ENCODE data around the gene LTF. TPM values are rescaled to one million over a fixed set of nuclear protein-coding genes. Genes with fewer than 3 reads are reported as not detected.
"Not testable (repeated sequence)": the region's sequence is repeated elsewhere in the genome, so short reads cannot be mapped to it uniquely, and the experiment has no call there.

The LTF gene
- total RNA-seq, 1 experiment from 2014 or later: not detected

DNA sequence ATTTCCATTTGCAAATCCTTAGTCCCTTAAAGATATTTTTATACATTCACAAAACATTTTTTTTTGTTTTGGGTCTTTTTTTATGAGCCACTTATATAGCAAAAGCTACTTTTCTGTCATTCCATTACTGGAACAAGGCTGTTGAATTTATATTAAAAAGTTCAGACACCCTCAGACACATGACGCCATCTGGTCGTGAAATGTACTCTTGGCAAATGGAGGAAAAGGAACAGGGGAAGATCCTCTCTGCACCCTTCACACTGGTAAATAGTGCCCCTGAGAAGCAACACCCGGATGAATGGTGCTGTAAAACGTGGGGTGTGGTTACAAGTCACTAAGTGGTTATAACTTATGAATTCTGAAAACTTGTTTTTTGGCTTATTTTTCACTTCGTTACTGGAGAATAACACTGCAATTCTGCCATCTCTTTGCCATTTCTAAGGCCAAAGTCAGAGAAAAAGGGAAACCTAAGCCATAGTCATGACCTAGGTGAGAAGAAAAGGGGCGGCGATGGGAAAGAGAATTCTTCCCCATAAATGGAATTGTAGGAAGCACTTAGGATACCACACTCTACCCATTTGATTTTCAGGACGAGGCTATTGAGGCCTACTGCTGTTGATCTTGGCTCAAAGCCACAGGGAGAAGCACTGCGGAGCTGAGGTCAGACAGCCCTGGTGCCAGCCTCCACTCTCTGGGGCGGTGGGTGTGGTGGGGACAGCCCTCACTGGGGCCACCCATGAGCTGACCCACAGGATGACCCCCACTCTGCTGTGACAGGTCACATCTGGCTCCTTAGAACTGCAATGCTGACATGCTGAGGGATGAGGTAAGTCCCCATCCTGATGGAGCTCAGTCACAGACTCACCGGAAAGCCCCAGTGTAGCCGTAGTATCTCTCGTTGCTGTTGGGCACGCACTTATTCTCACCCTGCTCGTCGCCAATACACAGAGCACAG is 21.9 kb downstream of the LTF start:
- no peak for DNase-seq (ENCODE audit: low spot score)

GRCh38 chr3:46440531-46441294 is 24.0 kb downstream of the LTF start:
- DNase-seq (ENCODE audit: low spot score): no peak

DNA sequence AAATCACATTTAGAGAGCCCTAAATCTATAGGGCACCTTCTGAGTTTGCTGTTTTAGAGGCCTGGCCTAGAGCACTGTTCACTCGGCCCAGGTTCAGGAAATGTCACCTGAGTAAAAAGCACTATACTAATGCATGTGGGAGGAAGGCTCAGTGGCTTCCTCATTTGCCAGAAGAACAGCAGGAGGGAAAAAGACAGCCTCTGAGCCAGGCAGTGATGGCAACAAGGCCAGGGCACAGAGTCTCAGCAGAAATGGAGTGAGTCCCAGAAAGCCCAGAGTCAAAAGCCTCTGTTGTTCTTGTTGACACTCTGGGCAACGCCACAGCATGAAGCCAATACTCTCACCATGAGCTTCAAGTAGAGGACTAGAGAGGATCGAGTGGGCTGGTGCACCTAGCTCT is 25.9 kb downstream of the LTF start:
- DNase-seq (ENCODE audit: low spot score): no peak

GRCh38 chr3:46435081-46435726 is 29.5 kb downstream of the LTF start:
- DNase-seq (ENCODE audit: low spot score): no peak

DNA sequence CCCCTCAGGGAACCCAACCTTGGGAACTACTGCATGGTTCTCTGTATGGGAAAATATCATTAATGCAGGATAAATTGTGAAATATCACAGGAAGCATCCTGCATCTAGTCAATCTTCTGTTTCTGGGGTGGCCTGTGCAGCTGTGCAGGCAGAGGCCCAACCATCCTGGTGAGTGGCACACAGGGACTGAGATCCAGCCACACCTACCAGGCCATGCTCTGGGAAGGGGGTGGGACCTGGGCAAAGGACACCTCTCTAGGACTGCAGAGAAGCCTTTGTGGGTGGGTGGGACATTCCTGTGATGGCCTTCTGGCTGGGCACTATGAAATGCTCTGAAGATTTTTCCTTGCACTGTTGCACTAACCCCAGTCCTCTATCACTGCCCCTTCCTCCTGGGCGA is 30.9 kb downstream of the LTF start:
- no peak for DNase-seq (ENCODE audit: low spot score)

GRCh38 chr3:46433118-46433517 is 31.6 kb downstream of the LTF start:
- not testable (repeated sequence) for DNase-seq (ENCODE audit: low spot score)

DNA sequence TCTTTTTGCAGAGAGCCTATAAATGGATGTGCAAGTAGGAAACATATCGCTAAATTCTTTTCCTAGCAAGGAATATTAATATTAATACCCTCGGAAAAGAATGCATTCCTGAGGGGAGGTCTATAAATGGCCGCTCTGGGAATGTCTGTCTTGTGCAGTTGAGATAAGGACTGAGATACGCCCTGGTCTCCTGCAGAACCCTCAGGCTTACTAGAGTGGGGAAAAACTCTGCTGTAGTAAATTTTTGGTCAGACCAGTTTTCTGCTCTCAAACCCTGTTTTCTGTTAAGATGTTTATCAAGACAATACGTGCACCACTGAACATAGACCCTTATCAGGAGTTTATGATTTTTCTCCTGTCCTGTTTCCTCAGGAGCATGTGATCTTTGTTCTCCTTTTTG is 32.8 kb downstream of the LTF start:
- DNase-seq (ENCODE audit: low spot score): not testable (repeated sequence)

DNA sequence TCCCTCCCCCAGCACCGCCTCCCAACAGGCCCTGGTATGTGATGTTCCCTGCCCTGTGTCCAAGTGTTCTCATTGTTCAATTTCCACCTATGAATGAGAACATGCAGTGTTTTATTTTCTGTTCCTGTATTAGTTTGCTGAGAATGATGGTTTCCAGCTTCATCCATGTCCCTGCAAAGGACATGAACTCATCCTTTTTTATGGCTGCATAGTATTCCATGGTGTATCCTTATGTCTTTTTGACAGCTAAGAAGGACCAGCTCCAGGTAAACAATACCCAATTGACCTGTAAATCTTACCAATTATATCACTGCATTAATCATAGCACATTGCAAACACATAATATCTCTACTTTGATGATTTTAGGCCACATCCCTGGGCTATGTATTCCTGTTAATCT is 33.8 kb downstream of the LTF start:
- DNase-seq (ENCODE audit: low spot score): not testable (repeated sequence)

DNA sequence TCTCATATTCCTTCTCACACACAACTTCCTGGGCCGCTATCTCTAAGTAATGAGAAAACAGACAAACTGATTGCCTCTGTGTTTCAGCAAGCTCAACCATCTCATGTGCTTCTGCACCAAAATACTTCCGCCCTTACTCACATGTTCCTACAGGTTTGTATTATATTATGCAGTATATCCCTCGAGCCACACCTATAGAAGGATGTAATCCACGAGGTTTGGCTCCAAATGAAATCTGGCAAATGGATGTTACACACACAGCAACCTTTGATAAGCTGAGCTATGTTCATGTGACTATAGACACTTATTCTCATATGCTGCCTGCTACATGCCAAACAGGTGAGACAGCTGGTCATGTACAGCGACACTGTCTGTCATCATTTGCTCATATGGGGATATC is 35.0 kb downstream of the LTF start:
- DNase-seq (ENCODE audit: low spot score): no peak

DNA sequence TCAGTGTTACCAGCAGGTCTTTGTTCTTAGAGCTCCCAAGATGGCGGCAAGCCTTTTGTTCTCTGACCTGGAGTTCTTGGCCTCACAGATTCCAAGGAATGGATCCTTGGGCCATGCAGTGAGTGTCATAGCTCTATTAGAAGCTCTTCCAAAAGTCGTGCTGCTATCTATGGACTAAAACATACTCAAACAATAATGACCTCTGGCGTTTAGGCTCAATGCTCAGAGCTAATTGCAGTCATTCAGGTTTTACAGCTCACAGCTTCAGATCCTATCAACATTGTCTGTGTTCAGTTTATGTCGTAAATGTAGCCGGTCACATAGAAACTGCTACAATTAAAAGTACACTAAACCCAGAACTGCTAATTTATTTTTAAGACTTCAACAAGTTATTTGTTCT is 35.5 kb downstream of the LTF start:
- DNase-seq (ENCODE audit: low spot score): no peak

GRCh38 chr3:46427916-46428833 is 36.5 kb downstream of the LTF start:
- DNase-seq (ENCODE audit: low spot score): no peak

- DNase-seq (ENCODE audit: low spot score): not testable (repeated sequence)
Observed at GRCh38 chr3:46427404-46427803, 37.3 kb downstream of the LTF start.

- DNase-seq (ENCODE audit: low spot score): peak; percentile 17
Observed at GRCh38 chr3:46426476-46426875, 38.2 kb downstream of the LTF start.

GRCh38 chr3:46423588-46423987 is 41.1 kb downstream of the LTF start:
- peak; percentile 62 for DNase-seq (ENCODE audit: low spot score)

GRCh38 chr3:46422617-46423016 is 42.1 kb downstream of the LTF start:
- DNase-seq (ENCODE audit: low spot score): peak; percentile 77

GRCh38 chr3:46420931-46421330 is 43.8 kb downstream of the LTF start:
- DNase-seq (ENCODE audit: low spot score): no peak

DNA sequence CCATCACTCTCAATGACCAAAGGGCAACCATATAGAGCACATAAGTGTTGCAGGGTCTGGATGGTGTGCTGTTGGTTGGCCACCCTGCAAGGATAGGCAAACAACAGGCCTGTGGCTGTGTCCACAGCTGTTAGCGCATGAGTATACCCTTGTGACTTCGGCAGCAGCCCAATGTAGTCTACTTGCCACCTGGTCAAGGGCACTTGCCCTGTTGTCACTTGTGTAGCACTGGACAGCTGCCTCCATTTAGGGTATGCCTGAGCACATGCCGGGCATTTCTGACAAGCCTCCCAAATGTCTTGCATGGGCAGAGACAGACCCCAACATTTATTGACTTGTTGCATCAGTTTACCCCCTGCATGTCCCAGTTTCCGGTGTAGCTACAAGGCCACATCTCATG is 44.9 kb downstream of the LTF start:
- DNase-seq (ENCODE audit: low spot score): no peak

- no peak for DNase-seq (ENCODE audit: low spot score)
Observed at GRCh38 chr3:46417841-46418611, 46.7 kb downstream of the LTF start.

- DNase-seq (ENCODE audit: low spot score): no peak
Observed at GRCh38 chr3:46416811-46417510, 47.7 kb downstream of the LTF start.

Data from H4 (cell line).